H9 (cell line): Measurements from ENCODE around the gene C20orf173. TPM values are rescaled to one million over a fixed set of nuclear protein-coding genes. Genes with fewer than 3 reads are reported as not detected.

Experiments used
- DNase-seq: peaks from one replicate; pipeline ENCODE4 v3.0.0-alpha.2; 2017
- H2AFZ ChIP-seq: one replicate; pipeline ENCODE4 v1.6.1; 2013; ENCODE audit warnings: mild to moderate bottlenecking, low read length, control low read depth, moderate library complexity
- H2AK5ac ChIP-seq: 2 replicates; pipeline ENCODE4 v1.6.1; 2013; ENCODE audit warnings: low read length, control low read depth, mixed read lengths; ENCODE audit not compliant: insufficient read length
- H2BK120ac ChIP-seq: one replicate; pipeline ENCODE4 v1.6.1; 2013; ENCODE audit warnings: low read depth, mild to moderate bottlenecking, low read length, control low read depth, inconsistent platforms; ENCODE audit not compliant: poor library complexity, severe bottlenecking
- H2BK12ac ChIP-seq: 2 replicates; pipeline ENCODE4 v1.6.1; 2013; ENCODE audit warnings: low read length, control low read depth, mixed read lengths, low read depth; ENCODE audit not compliant: insufficient read length
- H2BK15ac ChIP-seq: 2 replicates; pipeline ENCODE4 v1.6.1; 2013; ENCODE audit warnings: low read depth, low read length, control low read depth
- H2BK20ac ChIP-seq: one replicate; pipeline ENCODE4 v1.6.1; 2013; ENCODE audit warnings: low read depth, mild to moderate bottlenecking, low read length, control low read depth, inconsistent platforms; ENCODE audit not compliant: poor library complexity, severe bottlenecking
- H2BK5ac ChIP-seq: 2 replicates; pipeline ENCODE4 v1.6.1; 2013; ENCODE audit warnings: low read length, control low read depth, mixed read lengths; ENCODE audit not compliant: insufficient read length
- H3K14ac ChIP-seq: 2 replicates; pipeline ENCODE4 v1.6.1; 2013; ENCODE audit warnings: low read length, control low read depth; ENCODE audit not compliant: insufficient read depth
- H3K18ac ChIP-seq: 2 replicates; pipeline ENCODE4 v1.6.1; 2013; ENCODE audit warnings: low read depth, mild to moderate bottlenecking, mixed read lengths, low read length, control low read depth; ENCODE audit not compliant: insufficient read length
- H3K23ac ChIP-seq: 2 replicates; pipeline ENCODE4 v1.6.1; 2013; ENCODE audit warnings: low read length, control low read depth, mixed read lengths, low read depth; ENCODE audit not compliant: insufficient read length
- H3K23me2 ChIP-seq: 2 replicates; pipeline ENCODE4 v1.6.1; 2013; ENCODE audit warnings: low read depth, mild to moderate bottlenecking, mixed read lengths, low read length, control low read depth; ENCODE audit not compliant: insufficient read length, poor library complexity, severe bottlenecking
- H3K27ac ChIP-seq: 2 replicates; pipeline ENCODE4 v1.5.1; 2013; ENCODE audit warnings: low read length, control low read depth, mixed read lengths, low read depth; ENCODE audit not compliant: insufficient read length
- H3K27me3 ChIP-seq: 2 replicates; pipeline ENCODE4 v1.6.1; 2013; ENCODE audit warnings: low read length, control low read depth, inconsistent platforms; ENCODE audit not compliant: insufficient read depth
- H3K4ac ChIP-seq: 2 replicates; pipeline ENCODE4 v1.6.1; 2013; ENCODE audit warnings: low read depth, mild to moderate bottlenecking, control low read depth, inconsistent platforms, low read length, moderate library complexity
- H3K4me1 ChIP-seq: 2 replicates; pipeline ENCODE4 v1.6.1; 2013; ENCODE audit warnings: low read length, control low read depth, inconsistent platforms; ENCODE audit not compliant: insufficient read depth
- H3K4me2 ChIP-seq: 2 replicates; pipeline ENCODE4 v1.6.1; 2013; ENCODE audit warnings: low read length, control low read depth, mixed read lengths; ENCODE audit not compliant: insufficient read length, insufficient read depth
- H3K56ac ChIP-seq: 2 replicates; pipeline ENCODE4 v1.6.1; 2013; ENCODE audit warnings: low read depth, mild to moderate bottlenecking, mixed read lengths, low read length, control low read depth; ENCODE audit not compliant: insufficient read length
- H3K79me1 ChIP-seq: 2 replicates; pipeline ENCODE4 v1.6.1; 2013; ENCODE audit warnings: low read depth, mild to moderate bottlenecking, moderate library complexity, low read length, control low read depth, inconsistent platforms; ENCODE audit not compliant: insufficient read depth, poor library complexity, severe bottlenecking
- H3K79me2 ChIP-seq: 2 replicates; pipeline ENCODE4 v1.6.1; 2013; ENCODE audit warnings: low read length, control low read depth, inconsistent platforms; ENCODE audit not compliant: insufficient read depth
- H3K9ac ChIP-seq: 2 replicates; pipeline ENCODE4 v1.6.1; 2013; ENCODE audit warnings: low read length, control low read depth, mixed read lengths; ENCODE audit not compliant: insufficient read length; ENCODE audit errors: extremely low read depth
- H3K9me3 ChIP-seq: one replicate; pipeline ENCODE4 v1.6.1; 2013; ENCODE audit warnings: low read depth, low read length, inconsistent platforms; ENCODE audit not compliant: control insufficient read depth
- H3T11ph ChIP-seq: one replicate; pipeline ENCODE4 v1.6.1; 2013; ENCODE audit warnings: mild to moderate bottlenecking, low read length, control low read depth, inconsistent platforms
- H4K20me1 ChIP-seq: one replicate; pipeline ENCODE4 v1.6.1; 2013; ENCODE audit not compliant: control insufficient read depth, insufficient read length, insufficient read depth
- H4K5ac ChIP-seq: 2 replicates; pipeline ENCODE4 v1.6.1; 2013; ENCODE audit warnings: low read depth, mild to moderate bottlenecking, mixed read lengths, low read length, control low read depth; ENCODE audit not compliant: insufficient read length
- H4K8ac ChIP-seq: replicated peaks from 2 replicates; pipeline ENCODE4 v1.6.1; 2013; ENCODE audit warnings: low read length, control low read depth, mixed read lengths, low read depth; ENCODE audit not compliant: insufficient read length
- H4K91ac ChIP-seq: 2 replicates; pipeline ENCODE4 v1.6.1; 2013; ENCODE audit warnings: low read depth, mild to moderate bottlenecking, moderate library complexity, mixed read lengths, low read length, control low read depth; ENCODE audit not compliant: insufficient read length
- H3K27ac Mint-ChIP-seq, 3 experiments: 2 replicates in 2 of 3; 3 replicates in 1 of 3; pipeline ENCODE4 v1.8.0; 2020 to 2021; ENCODE audit warnings: mixed read lengths in 3 of 3, mild to moderate bottlenecking in 1 of 3, moderate library complexity in 1 of 3
- H3K27me3 Mint-ChIP-seq: 2 replicates; pipeline ENCODE4 v1.8.0; 2021; ENCODE audit warnings: low read depth, mild to moderate bottlenecking, moderate library complexity, mixed read lengths
- H3K36me3 Mint-ChIP-seq, 3 experiments: 2 replicates in 2 of 3; 3 replicates in 1 of 3; pipeline ENCODE4 v1.8.0; 2020 to 2021; ENCODE audit warnings: low read depth in 3 of 3, mixed read lengths in 3 of 3; ENCODE audit not compliant: insufficient read depth in 1 of 3
- H3K4me1 Mint-ChIP-seq, 2 experiments: 2 replicates each; pipeline ENCODE4 v1.8.0; 2020; ENCODE audit warnings: mixed read lengths in 2 of 2
- H3K4me3 Mint-ChIP-seq, 2 experiments: 2 replicates in 1 of 2; 3 replicates in 1 of 2; pipeline ENCODE4 v1.8.0; 2020 to 2021; ENCODE audit warnings: mild to moderate bottlenecking in 2 of 2, mixed read lengths in 2 of 2, moderate library complexity in 1 of 2
- H3K9me3 Mint-ChIP-seq, 2 experiments: 2 replicates in 1 of 2; 3 replicates in 1 of 2; pipeline ENCODE4 v1.8.0; 2020; ENCODE audit warnings: mild to moderate bottlenecking in 2 of 2, mixed read lengths in 2 of 2, moderate library complexity in 1 of 2
- CTCF ChIP-seq: fragments of 200-600 bp; sonication (generic); conservative IDR thresholded peaks from 3 replicates; pipeline ENCODE4 v1.8.0; 2021; ENCODE audit warnings: antibody characterized with exemption, mild to moderate bottlenecking
- WGBS: extraction: QIAGEN DNeasy Blood & Tissue Kit; methylation state at CpG from one replicate; pipeline ENCODE4 v1.1.7; 2013; ENCODE audit warnings: missing lambda C conversion rate, low lambda C conversion rate, mixed read lengths; ENCODE audit not compliant: insufficient read length; ENCODE audit errors: extremely low coverage; 5-methylcytosine and 5-hydroxymethylcytosine counted together
- total RNA-seq: library from RNA; stranded (reverse); gene quantifications from 2 replicates; pipeline ENCODE4 v1.2.1, GENCODE V29; 2021

C20orf173 gene
- total RNA-seq, 1 experiment from 2014 or later = not detected

- Histone ChIP-seq H3K9me3 (no peaks in the 10 kb centered on the region), H3K79me2 (no peaks in the 10 kb centered on the region), H2BK12ac (no peak overlapping the region), H3K27ac (no peak overlapping the region), H3K23me2 (no peaks in the 10 kb centered on the region), H3K14ac (no peak overlapping the region), H2BK5ac (no peak overlapping the region), H3K9ac (no peak overlapping the region), H2BK20ac (no peak overlapping the region), H2BK15ac (no peak overlapping the region), H4K8ac (no peak overlapping the region), H3K56ac (no peak overlapping the region), H3K4ac (no peak overlapping the region), H4K5ac (no peak overlapping the region), H3T11ph (no peak overlapping the region), H3K79me1 (no peaks in the 10 kb centered on the region), H3K27me3 (no peaks in the 10 kb centered on the region), H3K18ac (no peak overlapping the region), H2AK5ac (no peak overlapping the region), H4K91ac (no peak overlapping the region), H2AFZ (no peak overlapping the region), H3K23ac (no peak overlapping the region), H4K20me1 (no peaks in the 10 kb centered on the region), H3K4me1 (no peaks in the 10 kb centered on the region), H2BK120ac (no peak overlapping the region), H3K4me2 (no peak overlapping the region)
- H3K27ac Mint-ChIP-seq = no peak overlapping the region
- WGBS = no CpG with 5 or more reads among the region's 5 CpGs
- peaks cover 30 to 77% (median 75%) of the 10 kb centered on the region in 3 experiments for H3K36me3 Mint-ChIP-seq
- no peaks in the 10 kb centered on the region for H3K27me3 Mint-ChIP-seq
- H3K9me3 Mint-ChIP-seq = no peaks in the 10 kb centered on the region
- no peak for DNase-seq
- TF ChIP-seq CTCF = no peak
- H3K4me3 Mint-ChIP-seq = no peak overlapping the region
- H3K4me1 Mint-ChIP-seq = no peaks in the 10 kb centered on the region
These were observed 24.7 kb downstream of the C20orf173 start for GRCh38 chr20:35504751-35505150.
